HG03469 (cell line): ENCODE results near the gene CLEC11A.
"Not testable (repeated sequence)": the region's sequence is repeated elsewhere in the genome, so short reads cannot be mapped to it uniquely, and the experiment has no call there.

ENCODE experiments used
- ATAC-seq: cut with Tn5 transposase; IDR thresholded peaks from one replicate; pipeline ENCODE4 v1.9.1; 2021; ENCODE audit warnings: mild to moderate bottlenecking, moderate library complexity, moderate number of reproducible peaks; ENCODE audit not compliant: unreplicated experiment

The CLEC11A gene

GRCh38 chr19:50721441-50722137 is 1.6 kb upstream of the CLEC11A start:
- ATAC-seq, result no peak

GRCh38 chr19:50722201-50723013 is 757 bp upstream of the CLEC11A start:
- ATAC-seq, result no peak

- no peak for ATAC-seq
Observed at GRCh38 chr19:50723735-50724521, 764 bp downstream of the CLEC11A start.

GRCh38 chr19:50724522-50725217 is 1.5 kb downstream of the CLEC11A start:
- peak; percentile 59 for ATAC-seq

GRCh38 chr19:50725218-50725910 is 2.2 kb downstream of the CLEC11A start:
- peak; percentile 21 for ATAC-seq

GRCh38 chr19:50725911-50726230 is 2.7 kb downstream of the CLEC11A start:
- ATAC-seq, result no peak

GRCh38 chr19:50728084-50728737 is 5.0 kb downstream of the CLEC11A start:
- ATAC-seq, result no peak

- ATAC-seq, result no peak
Observed at GRCh38 chr19:50729894-50730293, 6.7 kb downstream of the CLEC11A start.

- ATAC-seq, result no peak
Observed at GRCh38 chr19:50735869-50736268, 12.7 kb downstream of the CLEC11A start.

GRCh38 chr19:50736338-50736737 is 13.2 kb downstream of the CLEC11A start:
- ATAC-seq, result no peak

- ATAC-seq, result no peak
Observed at GRCh38 chr19:50739132-50739913, 16.2 kb downstream of the CLEC11A start.

- ATAC-seq, result no peak
Observed at GRCh38 chr19:50739914-50740426, 16.8 kb downstream of the CLEC11A start.

- ATAC-seq, result no peak
Observed at GRCh38 chr19:50741179-50741933, 18.2 kb downstream of the CLEC11A start.

GRCh38 chr19:50743537-50743936 is 20.4 kb downstream of the CLEC11A start:
- ATAC-seq, result no peak

GRCh38 chr19:50745221-50745620 is 22.1 kb downstream of the CLEC11A start:
- ATAC-seq, result no peak

- ATAC-seq, result not testable (repeated sequence)
Observed at GRCh38 chr19:50747141-50747540, 24.0 kb downstream of the CLEC11A start.

GRCh38 chr19:50749490-50749889 is 26.3 kb downstream of the CLEC11A start:
- ATAC-seq, result no peak

- no peak for ATAC-seq
Observed at GRCh38 chr19:50750010-50750409, 26.8 kb downstream of the CLEC11A start.
